ENCODE results near the gene UBR4. TPM values are rescaled to one million over a fixed set of nuclear protein-coding genes. Genes with fewer than 3 reads are reported as not detected.

Gene UBR4
- total and polyA plus RNA-seq, 2 of the 8 experiments (the other 6 are each of a cell fraction or from before 2014, with no cell fraction given): 139 to 152 TPM

DNA sequence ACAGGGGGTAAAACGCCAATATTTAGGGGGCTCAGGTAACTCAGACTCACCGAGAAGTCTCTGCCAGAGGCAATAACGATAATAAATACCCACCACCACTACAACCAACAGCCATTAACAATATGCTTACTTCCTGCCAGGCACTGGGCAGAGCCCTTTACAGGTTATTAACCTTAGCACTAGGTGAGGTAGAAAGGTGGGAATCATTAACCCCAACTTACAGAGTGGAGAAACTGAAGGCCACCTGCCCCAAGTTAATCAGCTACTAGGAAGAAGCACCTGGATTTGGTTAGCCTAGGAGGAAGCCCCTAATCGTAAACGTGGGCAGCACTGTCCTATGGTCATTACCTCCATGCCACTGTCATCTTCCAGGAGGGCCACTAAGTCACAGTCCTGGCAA is 110.0 kb downstream of the UBR4 start (continued):
- TF ChIP-seq SP2 (IDR thresholded peaks at IDR 0.05; ENCODE audit: low read length): no peak
- TF ChIP-seq SIX5 (IDR thresholded peaks at IDR 0.05; ENCODE audit: low read depth, low read length): no peak
- no peak for TF ChIP-seq HDAC2 (IDR thresholded peaks at IDR 0.05; ENCODE audit: borderline replicate concordance in 1 of 2, low read depth in 2 of 2, low read length in 2 of 2)
- TF ChIP-seq SIRT6 (IDR thresholded peaks at IDR 0.05; ENCODE audit: low read length): no peak
- TF ChIP-seq SAP30 (IDR thresholded peaks at IDR 0.05; ENCODE audit: insufficient read depth, insufficient replicate concordance, low read length): no peak
- TF ChIP-seq BACH1 (IDR thresholded peaks at IDR 0.05; ENCODE audit: low read length): no peak
